HCT116 (cell line): ENCODE measurements around the gene APLF. TPM values are rescaled to one million over a fixed set of nuclear protein-coding genes. Genes with fewer than 3 reads are reported as not detected.

Source experiments
- ATAC-seq: fragments of 200-7000 bp; cut with Tn5 transposase; 2 replicates; pipeline ENCODE4 v1.9.1; 2020; ENCODE audit warnings: mild to moderate bottlenecking, moderate library complexity
- BruUV-seq: library from RNA; stranded (reverse); fragments of 400-500 nt; replicated peaks from 2 replicates; lab custom pipeline; 2021; lab: Mats Ljungman, UMichigan
- CTCF ChIA-PET: fragments of 300-600 bp; sonication (Branson Sonifier 250); formaldehyde crosslinking; loops from one replicate; lab custom pipeline; 2021; ENCODE audit warnings: antibody characterized with exemption; lab: Charles Lee
- POLR2A ChIA-PET: fragments of 300-600, 350-600 bp; sonication (Branson Sonifier 250); formaldehyde crosslinking; loops from one replicate; lab custom pipeline; 2021; ENCODE audit warnings: antibody characterized with exemption; lab: Charles Lee
- RAD21 ChIA-PET, 2 experiments: fragments of 300-600 bp; sonication (Branson Sonifier 250); formaldehyde crosslinking; loops; one replicate each; lab custom pipeline; 2023; ENCODE audit warnings: low total read pairs in 2 of 2; ENCODE audit not compliant: uncharacterized antibody in 2 of 2, unreplicated experiment in 2 of 2, low non-redundant PET in 1 of 2; lab: Charles Lee
- DNase-seq: peaks from one replicate; pipeline ENCODE4 v3.0.0-alpha.2; 2010; ENCODE audit warnings: low read depth, low spot score
- H2AFZ ChIP-seq: fragments of 200-600 bp; shearing (Covaris generic), sonication (generic); 2 replicates; pipeline ENCODE4 v1.6.1; 2017; ENCODE audit warnings: low read depth, mixed run types, mixed read lengths, antibody characterized with exemption, low read length; ENCODE audit not compliant: poor library complexity, severe bottlenecking
- H3K27ac ChIP-seq: 2 replicates; pipeline ENCODE4 v1.5.1; 2012; ENCODE audit warnings: low read depth, low read length
- H3K27me3 ChIP-seq: fragments of 200-600 bp; sonication (generic); 2 replicates; pipeline ENCODE4 v1.6.1; 2016; ENCODE audit warnings: mixed run types, low read length, mixed read lengths; ENCODE audit not compliant: insufficient read depth
- H3K36me3 ChIP-seq, 2 experiments: fragments of 200-500 bp in 1 of 2; fragments of 200-600 bp in 1 of 2; sonication (Bioruptor generic) in 1 of 2; sonication (generic) in 1 of 2; 2 replicates each; pipeline versions ENCODE4 v1.5.1 to v1.6.1; 2014 to 2016; ENCODE audit warnings: low read length in 2 of 2, inconsistent platforms in 1 of 2, mixed read lengths in 1 of 2, mixed run types in 1 of 2; ENCODE audit not compliant: insufficient read depth in 2 of 2, control insufficient read depth in 1 of 2
- H3K4me1 ChIP-seq, 2 experiments: fragments of 200-600 bp in 1 of 2; sonication (generic) in 1 of 2; 2 replicates each; pipeline versions ENCODE4 v1.5.1 to v1.6.1; 2012 to 2017; ENCODE audit warnings: low read length in 2 of 2, inconsistent platforms in 1 of 2, mild to moderate bottlenecking in 1 of 2, mixed read lengths in 1 of 2, mixed run types in 1 of 2, moderate library complexity in 1 of 2; ENCODE audit not compliant: insufficient read depth in 2 of 2, control insufficient read depth in 1 of 2
- H3K4me2 ChIP-seq: fragments of 200-600 bp; sonication (generic); 2 replicates; pipeline ENCODE4 v1.6.1; 2017; ENCODE audit warnings: mixed run types, low read length, mixed read lengths
- H3K4me3 ChIP-seq, 2 experiments: fragments of 200-600 bp in 1 of 2; sonication (generic) in 1 of 2; replicated peaks in 1 of 2; 2 replicates each; pipeline ENCODE4 v1.5.1; 2011 to 2016; ENCODE audit warnings: low read length in 2 of 2, control low read depth in 1 of 2, low read depth in 1 of 2, mild to moderate bottlenecking in 1 of 2, mixed read lengths in 1 of 2, mixed run types in 1 of 2
- H3K79me2 ChIP-seq: fragments of 200-600 bp; sonication (generic); 2 replicates; pipeline ENCODE4 v1.6.1; 2017; ENCODE audit warnings: mild to moderate bottlenecking, mixed run types, low read length, moderate library complexity, mixed read lengths; ENCODE audit not compliant: insufficient read depth
- H3K9ac ChIP-seq: fragments of 200-600 bp; sonication (generic); 2 replicates; pipeline ENCODE4 v1.6.1; 2016; ENCODE audit warnings: low read length, mixed read lengths
- H3K9me2 ChIP-seq: fragments of 200-600 bp; sonication (generic), shearing (Covaris generic); 2 replicates; pipeline ENCODE4 v1.6.1; 2017; ENCODE audit warnings: mixed run types, mild to moderate bottlenecking, moderate library complexity; ENCODE audit not compliant: insufficient read depth
- H3K9me3 ChIP-seq, 2 experiments: fragments of 200-500 bp in 1 of 2; fragments of 200-600 bp in 1 of 2; sonication (Bioruptor generic) in 1 of 2; sonication (generic) in 1 of 2; 2 replicates each; pipeline ENCODE4 v1.6.1; 2014 to 2017; ENCODE audit warnings: low read length in 2 of 2, mixed read lengths in 2 of 2, inconsistent platforms in 1 of 2, low read depth in 1 of 2, mild to moderate bottlenecking in 1 of 2, mixed run types in 1 of 2, moderate library complexity in 1 of 2; ENCODE audit not compliant: control insufficient read depth in 1 of 2, insufficient read depth in 1 of 2
- H4K20me1 ChIP-seq: fragments of 200-600 bp; sonication (generic), shearing (Covaris generic); 2 replicates; pipeline ENCODE4 v1.6.1; 2017; ENCODE audit warnings: mixed run types, mild to moderate bottlenecking, moderate library complexity; ENCODE audit not compliant: insufficient read depth
- CBX3 ChIP-seq: IDR thresholded peaks from 2 replicates; pipeline ENCODE4 v1.6.1; 2012; ENCODE audit warnings: low read depth
- ELF1 ChIP-seq: IDR thresholded peaks from 2 replicates; pipeline ENCODE4 v1.6.1; 2012; ENCODE audit warnings: low read depth, borderline replicate concordance
- EZH2 ChIP-seq: fragments of 200-600 bp; sonication (generic); IDR thresholded peaks from 2 replicates; pipeline ENCODE4 v1.6.1; 2017; ENCODE audit warnings: antibody characterized with exemption, mixed run types
- EZH2phosphoT487 ChIP-seq: fragments of 200-600 bp; IDR thresholded peaks from 2 replicates; pipeline ENCODE4 v1.6.1; 2018; ENCODE audit warnings: antibody characterized with exemption, borderline replicate concordance
- RAD21 ChIP-seq: IDR thresholded peaks from 2 replicates; pipeline ENCODE4 v1.6.1; 2012; ENCODE audit warnings: low read depth, mild to moderate bottlenecking
- SP1 ChIP-seq: IDR thresholded peaks from 2 replicates; pipeline ENCODE4 v1.6.1; 2012; ENCODE audit warnings: low read depth
- SRF ChIP-seq: IDR thresholded peaks from 2 replicates; pipeline ENCODE4 v1.6.1; 2012; ENCODE audit warnings: low read depth
- TCF7L2 ChIP-seq: IDR thresholded peaks from 2 replicates; pipeline ENCODE4 v1.7.0; 2011; ENCODE audit warnings: borderline replicate concordance, inconsistent platforms; ENCODE audit not compliant: insufficient read depth, insufficient read length; ENCODE audit errors: extremely low read depth
- ZFX ChIP-seq: fragments of 450-650 bp; IDR thresholded peaks from 2 replicates; pipeline ENCODE4 v1.6.1; 2017
- ZNF274 ChIP-seq: fragments of 200-500 bp; sonication (Bioruptor generic); IDR thresholded peaks from 2 replicates; pipeline ENCODE4 v1.6.1; 2014; ENCODE audit warnings: mild to moderate bottlenecking, low read depth, low read length, inconsistent platforms
- intact Hi-C: fragments of 100-400 bp; cut with micrococcal nuclease; formaldehyde crosslinking; loops from 2 replicates; pipeline ENCODE4 v1.10.0; 2022
- total RNA-seq: library from RNA; stranded (reverse); gene quantifications from one replicate; pipeline ENCODE4 v1.2.1, GENCODE V29; 2021; ENCODE audit not compliant: unreplicated experiment
- TF ChIP-seq, protein P1 (sequence below): IDR thresholded peaks from 2 replicates; pipeline ENCODE4 v1.6.1; 2012; ENCODE audit warnings: low read depth

The APLF gene
- total RNA-seq, 1 experiment from 2014 or later: 1.6 TPM

GRCh38 chr2:68519236-68519635 is 51.9 kb downstream of the APLF start:
- Histone ChIP-seq H3K9me3 (no peaks in the 10 kb centered on the region), H4K20me1 (no peaks in the 10 kb centered on the region), H2AFZ (no peak overlapping the region), H3K4me1 (no peaks in the 10 kb centered on the region), H3K79me2 (no peaks in the 10 kb centered on the region), H3K36me3 (no peaks in the 10 kb centered on the region; a peak in 1 of 4 replicates)
- ATAC-seq (no peak), DNase-seq (no peak)
- POLR2A ChIA-PET: no interaction called here
- intact Hi-C loops: no loop called here
- no TSS peak for BruUV-seq
- TF ChIP-seq RAD21: no peak
- no peak for TF ChIP-seq EZH2phosphoT487
- TF ChIP-seq ELF1: no peak
- no peak for TF ChIP-seq TCF7L2
- no peak for TF ChIP-seq SRF
- no peak for TF ChIP-seq EZH2
- TF ChIP-seq, protein P1, sequence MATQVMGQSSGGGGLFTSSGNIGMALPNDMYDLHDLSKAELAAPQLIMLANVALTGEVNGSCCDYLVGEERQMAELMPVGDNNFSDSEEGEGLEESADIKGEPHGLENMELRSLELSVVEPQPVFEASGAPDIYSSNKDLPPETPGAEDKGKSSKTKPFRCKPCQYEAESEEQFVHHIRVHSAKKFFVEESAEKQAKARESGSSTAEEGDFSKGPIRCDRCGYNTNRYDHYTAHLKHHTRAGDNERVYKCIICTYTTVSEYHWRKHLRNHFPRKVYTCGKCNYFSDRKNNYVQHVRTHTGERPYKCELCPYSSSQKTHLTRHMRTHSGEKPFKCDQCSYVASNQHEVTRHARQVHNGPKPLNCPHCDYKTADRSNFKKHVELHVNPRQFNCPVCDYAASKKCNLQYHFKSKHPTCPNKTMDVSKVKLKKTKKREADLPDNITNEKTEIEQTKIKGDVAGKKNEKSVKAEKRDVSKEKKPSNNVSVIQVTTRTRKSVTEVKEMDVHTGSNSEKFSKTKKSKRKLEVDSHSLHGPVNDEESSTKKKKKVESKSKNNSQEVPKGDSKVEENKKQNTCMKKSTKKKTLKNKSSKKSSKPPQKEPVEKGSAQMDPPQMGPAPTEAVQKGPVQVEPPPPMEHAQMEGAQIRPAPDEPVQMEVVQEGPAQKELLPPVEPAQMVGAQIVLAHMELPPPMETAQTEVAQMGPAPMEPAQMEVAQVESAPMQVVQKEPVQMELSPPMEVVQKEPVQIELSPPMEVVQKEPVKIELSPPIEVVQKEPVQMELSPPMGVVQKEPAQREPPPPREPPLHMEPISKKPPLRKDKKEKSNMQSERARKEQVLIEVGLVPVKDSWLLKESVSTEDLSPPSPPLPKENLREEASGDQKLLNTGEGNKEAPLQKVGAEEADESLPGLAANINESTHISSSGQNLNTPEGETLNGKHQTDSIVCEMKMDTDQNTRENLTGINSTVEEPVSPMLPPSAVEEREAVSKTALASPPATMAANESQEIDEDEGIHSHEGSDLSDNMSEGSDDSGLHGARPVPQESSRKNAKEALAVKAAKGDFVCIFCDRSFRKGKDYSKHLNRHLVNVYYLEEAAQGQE: no peak
- TF ChIP-seq SP1: no peak
- TF ChIP-seq ZFX: no peak
- no peak for TF ChIP-seq ZNF274
- no peak for TF ChIP-seq CBX3
- TF ChIP-seq, all 23 proteins: peak for 0
- ChIA-PET RAD21 (no interaction called here), CTCF (no interaction called here)
- H3K27ac ChIP-seq: no peak overlapping the region
- H3K4me2 ChIP-seq: no peak overlapping the region
- H3K27me3 ChIP-seq: no peaks in the 10 kb centered on the region
- H3K4me3 ChIP-seq: no peak overlapping the region
- no peak overlapping the region for H3K9ac ChIP-seq
- no peaks in the 10 kb centered on the region for H3K9me2 ChIP-seq
